Ishikawa (cell line): ENCODE results near the gene UBN2.

Experiments
- CEBPB ChIP-seq: IDR thresholded peaks from 2 replicates; pipeline ENCODE4 v1.6.1; 2012
- CREB1 ChIP-seq: IDR thresholded peaks from 2 replicates; pipeline ENCODE4 v1.6.1; 2012; ENCODE audit warnings: low read depth
- EGR1 ChIP-seq: IDR thresholded peaks from 2 replicates; pipeline ENCODE4 v1.6.1; 2012
- EP300 ChIP-seq: IDR thresholded peaks from 2 replicates; pipeline ENCODE4 v1.6.1; 2012; ENCODE audit warnings: borderline replicate concordance
- FOXM1 ChIP-seq: IDR thresholded peaks from 2 replicates; pipeline ENCODE4 v1.6.1; 2012; ENCODE audit warnings: low read depth, borderline replicate concordance
- NFIC ChIP-seq: IDR thresholded peaks from 2 replicates; pipeline ENCODE4 v1.6.1; 2012
- RAD21 ChIP-seq: IDR thresholded peaks from 2 replicates; pipeline ENCODE4 v1.6.1; 2012; ENCODE audit warnings: low read depth
- TAF1 ChIP-seq: IDR thresholded peaks from 2 replicates; pipeline ENCODE4 v1.6.1; 2012; ENCODE audit warnings: low read depth, mild to moderate bottlenecking
- TCF12 ChIP-seq: IDR thresholded peaks from 2 replicates; pipeline ENCODE4 v1.6.1; 2012; ENCODE audit warnings: low read depth
- TEAD4 ChIP-seq: IDR thresholded peaks from 2 replicates; pipeline ENCODE4 v1.6.1; 2012
- YY1 ChIP-seq: IDR thresholded peaks from 2 replicates; pipeline ENCODE4 v1.6.1; 2012; ENCODE audit warnings: low read depth
- ZBTB7A ChIP-seq: IDR thresholded peaks from 2 replicates; pipeline ENCODE4 v1.6.1; 2012; ENCODE audit warnings: low read depth
- TF ChIP-seq, protein P1 (sequence below): IDR thresholded peaks from 2 replicates; pipeline ENCODE4 v1.6.1; 2012; ENCODE audit warnings: low read depth, mild to moderate bottlenecking
- TF ChIP-seq, protein P2 (sequence below): IDR thresholded peaks from 2 replicates; pipeline ENCODE4 v1.6.1; 2012
- TF ChIP-seq, protein P3 (sequence below): IDR thresholded peaks from 2 replicates; pipeline ENCODE4 v1.6.1; 2012

Gene UBN2

DNA sequence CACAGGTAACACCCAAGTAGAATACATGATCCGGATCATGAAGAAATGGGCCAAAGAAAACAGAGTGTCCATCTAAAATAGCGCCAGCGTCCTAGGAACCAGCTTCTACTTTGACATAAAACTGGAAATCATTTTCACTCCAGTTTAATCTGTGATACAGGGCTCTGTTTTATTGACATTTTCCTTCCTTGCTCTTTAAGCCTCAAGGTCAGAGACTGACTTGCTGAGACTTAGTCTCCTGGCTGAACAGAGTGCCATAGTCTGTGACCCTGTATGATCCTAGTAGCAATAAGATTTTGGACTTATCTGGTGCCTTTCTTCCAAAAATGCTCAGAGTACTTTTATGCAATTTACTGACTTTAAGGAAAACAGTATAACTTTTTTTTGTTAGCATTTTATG, 41.7 kb upstream of the UBN2 start:
- TF ChIP-seq TAF1: no peak
- no peak for TF ChIP-seq ZBTB7A

DNA sequence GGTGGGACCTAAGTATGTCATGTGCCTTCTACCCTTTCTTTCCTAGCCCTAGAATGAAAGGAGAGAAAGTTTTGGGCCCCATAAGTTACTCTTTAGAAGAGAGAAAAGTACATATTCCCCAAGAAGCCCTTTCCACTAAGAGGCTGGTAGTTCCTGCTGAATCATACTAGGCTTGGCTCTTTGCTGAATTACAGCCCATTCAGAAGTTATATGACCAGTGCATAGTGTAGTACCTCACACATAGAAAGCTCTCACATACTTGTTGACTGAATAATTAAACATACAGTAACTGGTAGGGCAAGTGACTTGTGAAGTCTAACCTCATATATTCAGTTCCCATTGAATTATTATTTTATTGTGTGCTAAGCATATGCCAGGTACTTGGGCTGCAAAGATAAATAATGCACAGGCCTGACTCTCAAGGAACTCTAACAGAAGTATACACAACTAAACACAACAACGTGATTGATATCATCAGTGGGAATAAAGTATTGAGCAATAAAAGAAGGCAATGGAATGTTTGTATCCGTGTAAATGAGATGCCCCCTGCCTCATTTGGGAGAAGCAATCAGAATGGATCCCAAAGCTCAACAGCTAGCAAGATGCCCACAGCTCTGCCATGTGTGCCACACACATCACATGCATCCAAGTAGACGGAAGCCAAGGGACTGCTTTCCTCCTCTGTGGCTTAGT, 38.9 kb upstream of the UBN2 start:
- TF ChIP-seq FOXM1 (no peak), RAD21 (no peak), CEBPB (no peak), TAF1 (no peak), EP300 (no peak), CREB1 (no peak), YY1 (no peak), ZBTB7A (no peak), NFIC (no peak), TCF12 (no peak), EGR1 (no peak), TEAD4 (no peak)
- TF ChIP-seq, protein P1, sequence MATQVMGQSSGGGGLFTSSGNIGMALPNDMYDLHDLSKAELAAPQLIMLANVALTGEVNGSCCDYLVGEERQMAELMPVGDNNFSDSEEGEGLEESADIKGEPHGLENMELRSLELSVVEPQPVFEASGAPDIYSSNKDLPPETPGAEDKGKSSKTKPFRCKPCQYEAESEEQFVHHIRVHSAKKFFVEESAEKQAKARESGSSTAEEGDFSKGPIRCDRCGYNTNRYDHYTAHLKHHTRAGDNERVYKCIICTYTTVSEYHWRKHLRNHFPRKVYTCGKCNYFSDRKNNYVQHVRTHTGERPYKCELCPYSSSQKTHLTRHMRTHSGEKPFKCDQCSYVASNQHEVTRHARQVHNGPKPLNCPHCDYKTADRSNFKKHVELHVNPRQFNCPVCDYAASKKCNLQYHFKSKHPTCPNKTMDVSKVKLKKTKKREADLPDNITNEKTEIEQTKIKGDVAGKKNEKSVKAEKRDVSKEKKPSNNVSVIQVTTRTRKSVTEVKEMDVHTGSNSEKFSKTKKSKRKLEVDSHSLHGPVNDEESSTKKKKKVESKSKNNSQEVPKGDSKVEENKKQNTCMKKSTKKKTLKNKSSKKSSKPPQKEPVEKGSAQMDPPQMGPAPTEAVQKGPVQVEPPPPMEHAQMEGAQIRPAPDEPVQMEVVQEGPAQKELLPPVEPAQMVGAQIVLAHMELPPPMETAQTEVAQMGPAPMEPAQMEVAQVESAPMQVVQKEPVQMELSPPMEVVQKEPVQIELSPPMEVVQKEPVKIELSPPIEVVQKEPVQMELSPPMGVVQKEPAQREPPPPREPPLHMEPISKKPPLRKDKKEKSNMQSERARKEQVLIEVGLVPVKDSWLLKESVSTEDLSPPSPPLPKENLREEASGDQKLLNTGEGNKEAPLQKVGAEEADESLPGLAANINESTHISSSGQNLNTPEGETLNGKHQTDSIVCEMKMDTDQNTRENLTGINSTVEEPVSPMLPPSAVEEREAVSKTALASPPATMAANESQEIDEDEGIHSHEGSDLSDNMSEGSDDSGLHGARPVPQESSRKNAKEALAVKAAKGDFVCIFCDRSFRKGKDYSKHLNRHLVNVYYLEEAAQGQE: no peak
- TF ChIP-seq, protein P2, sequence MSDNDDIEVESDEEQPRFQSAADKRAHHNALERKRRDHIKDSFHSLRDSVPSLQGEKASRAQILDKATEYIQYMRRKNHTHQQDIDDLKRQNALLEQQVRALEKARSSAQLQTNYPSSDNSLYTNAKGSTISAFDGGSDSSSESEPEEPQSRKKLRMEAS: no peak
- TF ChIP-seq, protein P3, sequence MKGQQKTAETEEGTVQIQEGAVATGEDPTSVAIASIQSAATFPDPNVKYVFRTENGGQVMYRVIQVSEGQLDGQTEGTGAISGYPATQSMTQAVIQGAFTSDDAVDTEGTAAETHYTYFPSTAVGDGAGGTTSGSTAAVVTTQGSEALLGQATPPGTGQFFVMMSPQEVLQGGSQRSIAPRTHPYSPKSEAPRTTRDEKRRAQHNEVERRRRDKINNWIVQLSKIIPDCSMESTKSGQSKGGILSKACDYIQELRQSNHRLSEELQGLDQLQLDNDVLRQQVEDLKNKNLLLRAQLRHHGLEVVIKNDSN: no peak

DNA sequence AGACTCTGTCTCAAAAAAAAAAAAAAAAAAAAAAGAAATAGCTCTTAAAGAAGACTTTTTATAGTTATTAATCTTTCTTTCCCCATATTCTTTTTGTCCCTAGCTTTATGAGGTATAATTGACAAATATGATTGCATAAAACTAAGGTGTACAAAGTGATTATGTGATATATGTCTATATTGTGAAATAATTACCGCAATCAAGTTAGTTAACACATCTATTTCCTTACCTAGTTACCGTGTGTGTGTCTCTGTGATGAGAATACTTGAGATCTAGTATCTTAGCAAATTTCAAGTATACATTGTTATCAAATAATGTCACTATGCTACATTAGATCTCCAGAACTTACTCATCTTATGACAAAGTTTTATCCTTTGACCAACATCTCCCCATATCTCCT, 30.7 kb upstream of the UBN2 start:
- TF ChIP-seq NFIC (no peak), YY1 (no peak), CREB1 (no peak), TAF1 (no peak), EP300 (no peak), EGR1 (no peak), RAD21 (no peak), ZBTB7A (no peak), CEBPB (no peak), TEAD4 (no peak), FOXM1 (no peak), TCF12 (no peak)
- TF ChIP-seq, protein P3: no peak
- TF ChIP-seq, protein P1: no peak
- TF ChIP-seq, protein P2: no peak

DNA sequence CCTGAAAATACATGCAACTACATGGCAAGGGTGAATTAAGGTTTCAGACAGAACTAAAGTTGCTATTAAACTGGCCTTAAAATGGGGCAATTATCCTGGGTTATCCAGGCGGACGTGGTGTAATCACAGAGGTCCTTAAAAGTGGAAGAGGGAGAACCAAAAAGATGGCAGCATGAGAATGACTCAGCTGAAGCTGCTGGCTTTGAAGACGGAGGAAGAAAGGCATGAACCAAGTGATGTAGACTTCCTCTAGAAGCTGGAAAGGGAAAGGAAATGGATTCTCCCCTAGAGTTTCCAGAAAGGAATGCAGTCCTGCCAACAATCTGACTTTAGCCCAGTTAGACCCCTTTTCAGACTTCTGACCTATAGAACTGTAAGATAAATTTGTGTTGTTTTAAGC, 27.0 kb upstream of the UBN2 start:
- TF ChIP-seq EP300: no peak
- TF ChIP-seq, protein P1: no peak
- TF ChIP-seq ZBTB7A: no peak
- no peak for TF ChIP-seq NFIC

DNA sequence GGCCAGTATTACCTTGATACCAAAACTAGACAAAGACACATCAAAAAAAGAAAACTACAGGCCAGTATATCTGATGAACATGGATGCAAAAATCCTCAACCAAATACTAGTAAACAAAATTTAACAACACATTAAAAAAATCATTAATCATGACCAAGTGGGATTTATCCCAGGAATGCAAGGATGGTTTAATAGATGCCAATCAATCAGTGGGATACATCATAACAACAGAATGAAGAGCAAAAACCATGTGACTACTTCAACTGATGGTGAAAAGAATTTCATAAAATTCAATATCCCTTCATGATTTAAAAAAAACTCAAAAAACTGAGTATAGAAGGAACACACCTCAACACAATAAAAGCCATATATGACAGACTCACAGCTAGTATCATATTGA, 25.2 kb upstream of the UBN2 start:
- no peak for TF ChIP-seq EGR1
- no peak for TF ChIP-seq TEAD4
- TF ChIP-seq TAF1: no peak
- no peak for TF ChIP-seq CREB1
- TF ChIP-seq NFIC: no peak
- no peak for TF ChIP-seq CEBPB
- TF ChIP-seq, protein P2: no peak
- TF ChIP-seq EP300: no peak
- TF ChIP-seq, protein P1: no peak
- no peak for TF ChIP-seq TCF12
- no peak for TF ChIP-seq RAD21
